Keratinocyte (primary cell): Measurements from ENCODE around the gene ABCA10. TPM values are rescaled to one million over a fixed set of nuclear protein-coding genes. Genes with fewer than 3 reads are reported as not detected.

Experiments
- DNase-seq: peaks from one replicate; pipeline ENCODE4 v3.0.0-alpha.2; 2011; ENCODE audit warnings: low read depth, missing footprints, low spot score
- FAIRE-seq: peaks from 2 replicates; lab custom pipeline; 2011; peaks lifted over from hg19 to GRCh38; lab: Jason Lieb, UNC
- H2AFZ ChIP-seq: 2 replicates; pipeline ENCODE4 v1.6.0; 2012; ENCODE audit warnings: low read length, control low read depth, inconsistent platforms; ENCODE audit not compliant: control insufficient read depth
- H3K27ac ChIP-seq: 2 replicates; pipeline ENCODE4 v1.5.1; 2011; ENCODE audit warnings: low read length; ENCODE audit not compliant: control insufficient read depth, insufficient read depth
- H3K27me3 ChIP-seq: 3 replicates; pipeline ENCODE4 v1.6.0; 2011; ENCODE audit warnings: low read length; ENCODE audit not compliant: control insufficient read depth, insufficient read depth; ENCODE audit errors: extremely low read depth
- H3K36me3 ChIP-seq, 2 experiments: 2 replicates in 1 of 2; 3 replicates in 1 of 2; pipeline ENCODE4 v1.5.1; 2011; ENCODE audit warnings: low read length in 2 of 2, mild to moderate bottlenecking in 1 of 2; ENCODE audit not compliant: control insufficient read depth in 2 of 2, insufficient read depth in 2 of 2; ENCODE audit errors: extremely low read depth in 1 of 2
- H3K4me1 ChIP-seq: 3 replicates; pipeline ENCODE4 v1.5.1; 2011; ENCODE audit warnings: low read length; ENCODE audit not compliant: control insufficient read depth, insufficient read depth; ENCODE audit errors: extremely low read depth
- H3K4me2 ChIP-seq: 3 replicates; pipeline ENCODE4 v1.6.0; 2011; ENCODE audit warnings: low read depth, low read length; ENCODE audit not compliant: control insufficient read depth, insufficient read depth; ENCODE audit errors: extremely low read depth
- H3K4me3 ChIP-seq, 3 experiments: fragments of 200-600 bp in 1 of 3; sonication (generic) in 1 of 3; 2 replicates in 2 of 3; 3 replicates in 1 of 3; pipeline ENCODE4 v1.5.1; 2011 to 2016; ENCODE audit warnings: low read length in 3 of 3, mild to moderate bottlenecking in 3 of 3, control low read depth in 2 of 3, inconsistent platforms in 1 of 3, low read depth in 1 of 3, mixed read lengths in 1 of 3, mixed run types in 1 of 3, moderate library complexity in 1 of 3; ENCODE audit not compliant: control insufficient read depth in 2 of 3, insufficient read depth in 2 of 3; ENCODE audit errors: extremely low read depth in 1 of 3
- H3K79me2 ChIP-seq: 2 replicates; pipeline ENCODE4 v1.6.0; 2012; ENCODE audit warnings: low read length; ENCODE audit not compliant: control insufficient read depth, insufficient read depth
- H3K9ac ChIP-seq: 3 replicates; pipeline ENCODE4 v1.6.0; 2011; ENCODE audit warnings: low read length; ENCODE audit not compliant: control insufficient read depth, insufficient read depth; ENCODE audit errors: extremely low read depth
- H3K9me1 ChIP-seq: 3 replicates; pipeline ENCODE4 v1.6.0; 2011; ENCODE audit warnings: low read length; ENCODE audit not compliant: control insufficient read depth, insufficient read depth; ENCODE audit errors: extremely low read depth
- H3K9me3 ChIP-seq: 2 replicates; pipeline ENCODE4 v1.5.1; 2012; ENCODE audit warnings: low read depth, low read length; ENCODE audit not compliant: control insufficient read depth
- H4K20me1 ChIP-seq: 3 replicates; pipeline ENCODE4 v1.6.0; 2011; ENCODE audit warnings: low read length; ENCODE audit not compliant: control insufficient read depth, insufficient read depth; ENCODE audit errors: extremely low read depth
- EZH2 ChIP-seq: IDR thresholded peaks from one replicate; pipeline ENCODE4 v1.6.1; 2012; ENCODE audit warnings: inconsistent platforms, mild to moderate bottlenecking, low read length, moderate library complexity
- dilution Hi-C: fragments of 300-500 bp; cut with MboI; formaldehyde crosslinking; loops from one replicate; pipeline ENCODE4 v1.7.0; 2020; ENCODE audit warnings: low sequenced_read_pairs; ENCODE audit not compliant: extremely low pct_ligation_motif_present
- polyA plus RNA-seq, 5 experiments: library from polyadenylated mRNA; depleted of rRNA in 3 of 5; stranded (reverse) in 3 of 5; stranded (forward) in 1 of 5; unstranded in 1 of 5; fragments of >200 nt; gene quantifications; 1 replicate in 1 of 5; 2 replicates in 3 of 5; 3 replicates in 1 of 5; pipeline versions ENCODE4 v1.2.1 to v1.2.3, GENCODE V29; 2011 to 2012; ENCODE audit warnings: missing spikeins in 2 of 5, low read depth in 1 of 5, low replicate concordance in 1 of 5
- TF ChIP-seq, protein P1 (sequence below), 3 experiments: IDR thresholded peaks in 1 of 3; conservative IDR thresholded peaks in 1 of 3; optimal IDR thresholded peaks in 1 of 3; 2 replicates in 2 of 3; 3 replicates in 1 of 3; pipeline versions ENCODE3 to v1.5.1; 2011; ENCODE audit warnings: low read length in 3 of 3, mild to moderate bottlenecking in 3 of 3, moderate library complexity in 2 of 3, control low read depth in 1 of 3, inconsistent platforms in 1 of 3; ENCODE audit not compliant: insufficient read depth in 2 of 3; ENCODE audit errors: extremely low read depth in 1 of 3

ABCA10 gene
- polyA plus RNA-seq, 1 donor (not counting 4 experiments of a cell fraction or from before 2014, with no cell fraction given) = 0.46 TPM

DNA sequence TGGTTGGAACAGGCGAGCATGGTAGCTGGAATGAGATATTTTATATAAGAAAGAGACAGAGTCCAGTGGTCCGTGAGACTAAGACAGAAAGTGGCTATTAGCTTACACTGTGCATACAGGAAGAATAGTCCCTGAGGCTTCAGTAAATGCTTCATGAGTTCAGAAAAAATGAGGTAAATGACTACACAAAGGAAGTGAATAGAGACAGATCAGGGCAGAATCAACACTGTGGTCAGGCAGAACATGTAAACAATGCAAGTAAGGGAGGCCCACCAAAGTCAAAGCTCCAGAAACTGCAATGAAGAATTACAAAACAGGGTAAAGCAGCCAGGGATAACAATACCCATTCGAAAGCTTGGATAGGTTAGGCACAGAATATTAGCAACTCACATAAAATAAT lies 4.8 kb downstream of the ABCA10 start:
- H3K9ac ChIP-seq = no peak overlapping the region
- H3K9me1 ChIP-seq = no peaks in the 10 kb centered on the region
- no peak overlapping the region for H3K4me2 ChIP-seq
- H3K27me3 ChIP-seq = no peaks in the 10 kb centered on the region
- H3K4me1 ChIP-seq = peaks cover 5% of the 10 kb centered on the region
- TF ChIP-seq, protein P1, sequence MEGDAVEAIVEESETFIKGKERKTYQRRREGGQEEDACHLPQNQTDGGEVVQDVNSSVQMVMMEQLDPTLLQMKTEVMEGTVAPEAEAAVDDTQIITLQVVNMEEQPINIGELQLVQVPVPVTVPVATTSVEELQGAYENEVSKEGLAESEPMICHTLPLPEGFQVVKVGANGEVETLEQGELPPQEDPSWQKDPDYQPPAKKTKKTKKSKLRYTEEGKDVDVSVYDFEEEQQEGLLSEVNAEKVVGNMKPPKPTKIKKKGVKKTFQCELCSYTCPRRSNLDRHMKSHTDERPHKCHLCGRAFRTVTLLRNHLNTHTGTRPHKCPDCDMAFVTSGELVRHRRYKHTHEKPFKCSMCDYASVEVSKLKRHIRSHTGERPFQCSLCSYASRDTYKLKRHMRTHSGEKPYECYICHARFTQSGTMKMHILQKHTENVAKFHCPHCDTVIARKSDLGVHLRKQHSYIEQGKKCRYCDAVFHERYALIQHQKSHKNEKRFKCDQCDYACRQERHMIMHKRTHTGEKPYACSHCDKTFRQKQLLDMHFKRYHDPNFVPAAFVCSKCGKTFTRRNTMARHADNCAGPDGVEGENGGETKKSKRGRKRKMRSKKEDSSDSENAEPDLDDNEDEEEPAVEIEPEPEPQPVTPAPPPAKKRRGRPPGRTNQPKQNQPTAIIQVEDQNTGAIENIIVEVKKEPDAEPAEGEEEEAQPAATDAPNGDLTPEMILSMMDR (optimal IDR thresholded peaks at IDR 0.05 in 1 of 3, IDR thresholded peaks at IDR 0.05 in 1 of 3, conservative IDR thresholded peaks at IDR 0.05 in 1 of 3; ENCODE audit: extremely low read depth in 1 of 3, insufficient read depth in 2 of 3, low read length in 3 of 3) = no peak
- no peak for TF ChIP-seq EZH2
- no peak overlapping the region for H3K4me3 ChIP-seq
- no peak overlapping the region for H3K27ac ChIP-seq
- FAIRE-seq (no peak), DNase-seq (no peak)
- no peaks in the 10 kb centered on the region for H3K36me3 ChIP-seq
- H2AFZ ChIP-seq = no peak overlapping the region
- H4K20me1 ChIP-seq = no peaks in the 10 kb centered on the region
- dilution Hi-C loops = no loop called here
- H3K79me2 ChIP-seq = no peaks in the 10 kb centered on the region
- no peaks in the 10 kb centered on the region for H3K9me3 ChIP-seq

DNA sequence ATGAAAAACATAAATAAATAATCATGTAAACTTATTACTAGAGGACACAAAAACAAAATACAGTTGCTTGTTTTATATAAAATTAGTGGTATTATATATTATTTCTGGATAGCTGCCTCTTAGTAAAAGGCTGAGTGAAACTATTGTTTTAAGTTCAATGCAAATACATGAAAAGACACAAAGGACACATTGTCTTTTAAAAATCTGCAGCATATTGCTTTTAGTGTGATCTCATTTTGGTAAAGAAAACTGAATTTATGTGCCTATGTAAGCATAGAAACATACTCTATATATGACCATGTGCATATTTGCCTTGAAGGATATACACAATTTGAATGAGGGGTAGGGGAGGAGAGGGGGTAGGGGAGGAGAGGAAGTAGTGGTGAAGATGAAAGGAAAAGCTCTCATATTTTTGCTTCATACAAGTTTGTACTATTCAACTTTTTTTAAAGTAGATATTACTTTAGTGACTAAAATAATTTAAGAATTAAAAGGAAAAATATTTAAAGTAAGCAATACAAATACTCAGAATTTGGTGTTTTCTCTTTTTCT lies 5.8 kb downstream of the ABCA10 start:
- dilution Hi-C loops = no loop called here
- FAIRE-seq = no peak
- no peak overlapping the region for H3K27ac ChIP-seq

More for the DNA sequence above, 5.8 kb downstream of the ABCA10 start:
- H3K4me1 ChIP-seq = peaks cover 5% of the 10 kb centered on the region
- no peaks in the 10 kb centered on the region for H3K36me3 ChIP-seq
- no peak for DNase-seq
- no peak overlapping the region for H2AFZ ChIP-seq
- no peak overlapping the region for H3K4me3 ChIP-seq
- no peaks in the 10 kb centered on the region for H3K9me3 ChIP-seq
- TF ChIP-seq EZH2 = no peak
- TF ChIP-seq, protein P1 (optimal IDR thresholded peaks at IDR 0.05 in 1 of 3, IDR thresholded peaks at IDR 0.05 in 1 of 3, conservative IDR thresholded peaks at IDR 0.05 in 1 of 3; ENCODE audit: extremely low read depth in 1 of 3, insufficient read depth in 2 of 3, low read length in 3 of 3) = no peak
- no peak overlapping the region for H3K4me2 ChIP-seq
- no peaks in the 10 kb centered on the region for H3K27me3 ChIP-seq
- no peaks in the 10 kb centered on the region for H3K79me2 ChIP-seq
- H3K9me1 ChIP-seq = no peaks in the 10 kb centered on the region
- H3K9ac ChIP-seq = no peak overlapping the region
- H4K20me1 ChIP-seq = no peaks in the 10 kb centered on the region
